Stimulated activated CD4-positive, alpha-beta T cell treated with anti-CD3 and anti-CD28 coated beads, Interleukin-2, amount 100 ng/mL, for 24 hours (primary cell): Measurements from ENCODE around the gene G6PC1.
"Not testable (repeated sequence)": the region's sequence is repeated elsewhere in the genome, so short reads cannot be mapped to it uniquely, and the experiment has no call there.

Experiments used
- DNase-seq, 2 donors: peaks; one replicate each; pipeline ENCODE4 v3.0.0-alpha.2; 2020

The G6PC1 gene

GRCh38 chr17:42900460-42901331, at the start of gene G6PC1:
Gene G6PC1, plus strand, starts transcription at chr17:42900799. Its CDS starts 78 bp downstream, at chr17:42900877.
- no peak for DNase-seq

GRCh38 chr17:42850954-42851353, 49.6 kb upstream of the G6PC1 start, which contains the start of gene AOC3:
Gene AOC3, plus strand, starts transcription at chr17:42851199. Its CDS starts 145 bp downstream, at chr17:42851344.
- DNase-seq: no peak

- not testable (repeated sequence) for DNase-seq
These were observed 49.0 kb upstream of the G6PC1 start for GRCh38 chr17:42851371-42852240.

- DNase-seq: no peak
These were observed 48.2 kb upstream of the G6PC1 start for GRCh38 chr17:42852351-42852750.

GRCh38 chr17:42853004-42853403, 47.6 kb upstream of the G6PC1 start:
- DNase-seq: no peak

- DNase-seq: no peak
These were observed 47.0 kb upstream of the G6PC1 start for GRCh38 chr17:42853597-42853967.

- DNase-seq: no peak
These were observed 46.4 kb upstream of the G6PC1 start for GRCh38 chr17:42853968-42854790.

- no peak for DNase-seq
These were observed 45.5 kb upstream of the G6PC1 start for GRCh38 chr17:42855048-42855596.

GRCh38 chr17:42856093-42856492, 44.5 kb upstream of the G6PC1 start:
- not testable (repeated sequence) for DNase-seq

- DNase-seq: not testable (repeated sequence)
These were observed 44.1 kb upstream of the G6PC1 start for GRCh38 chr17:42856516-42856915.

GRCh38 chr17:42857389-42857788, 43.2 kb upstream of the G6PC1 start:
- DNase-seq: no peak

- no peak for DNase-seq
These were observed 34.9 kb upstream of the G6PC1 start for GRCh38 chr17:42865638-42866094.

- DNase-seq: no peak
These were observed 34.4 kb upstream of the G6PC1 start for GRCh38 chr17:42866216-42866615.

GRCh38 chr17:42866631-42867575, 33.7 kb upstream of the G6PC1 start:
- DNase-seq: no peak

GRCh38 chr17:42867694-42868261, 32.8 kb upstream of the G6PC1 start:
- DNase-seq: not testable (repeated sequence)

GRCh38 chr17:42868338-42868737, 32.3 kb upstream of the G6PC1 start:
- no peak for DNase-seq

- DNase-seq: no peak
These were observed 29.0 kb upstream of the G6PC1 start for GRCh38 chr17:42871647-42872046.

- DNase-seq: no peak
These were observed 28.2 kb upstream of the G6PC1 start for GRCh38 chr17:42872251-42872965.

GRCh38 chr17:42873315-42873714, 27.3 kb upstream of the G6PC1 start:
- DNase-seq: no peak
